ENCODE data around the gene IL32. TPM values are rescaled to one million over a fixed set of nuclear protein-coding genes. Genes with fewer than 3 reads are reported as not detected.

Gene IL32
- total and polyA plus RNA-seq, 9 of the 15 experiments (the other 6 are each of a cell fraction or from before 2014, with no cell fraction given): 0.21 to 2.2 (median 0.37) TPM; not detected in 3

GRCh38 chr16:3020604-3021448 is 44.6 kb upstream of the IL32 start (continued):
- TF ChIP-seq ZNF592 (IDR thresholded peaks at IDR 0.05): no peak; the same call in 1 of the 2 replicates
- 0 out of 2 replicates have a peak, but pooled peaks have one; percentile 18 for TF ChIP-seq BCOR (IDR thresholded peaks at IDR 0.05)
- no peak for TF ChIP-seq TAF1 (IDR thresholded peaks at IDR 0.05; ENCODE audit: control insufficient read depth, extremely low read depth, insufficient read depth, low read length, severe bottlenecking)
- TF ChIP-seq ZNF124 (CRISPR knock-in tag; IDR thresholded peaks at IDR 0.05): no peak
- TF ChIP-seq SRSF1 (IDR thresholded peaks at IDR 0.05; ENCODE audit: low read depth, low read length): no peak
- TF ChIP-seq ZBTB17 (CRISPR knock-in tag; IDR thresholded peaks at IDR 0.05): 0 out of 2 replicates have a peak, but pooled peaks have one; percentile 4
- no peak for TF ChIP-seq SNIP1 (IDR thresholded peaks at IDR 0.05; ENCODE audit: low read depth)
- no peak for TF ChIP-seq LCOR (CRISPR knock-in tag; IDR thresholded peaks at IDR 0.05)
- no peak for TF ChIP-seq ZNF586 (CRISPR knock-in tag; conservative IDR thresholded peaks at IDR 0.05)
- peak; percentile 20; the same call in 1 of the 2 replicates for TF ChIP-seq RB1 (IDR thresholded peaks at IDR 0.05; ENCODE audit: low read depth)
- TF ChIP-seq SLC30A9 (CRISPR knock-in tag; IDR thresholded peaks at IDR 0.05): no peak
- no peak for TF ChIP-seq ZNF76 (CRISPR knock-in tag; IDR thresholded peaks at IDR 0.05; ENCODE audit: borderline replicate concordance)
- no peak for TF ChIP-seq ZNF655 (CRISPR knock-in tag; IDR thresholded peaks at IDR 0.05)
- TF ChIP-seq EWSR1 (IDR thresholded peaks at IDR 0.05; ENCODE audit: borderline replicate concordance, low read depth, partially characterized antibody): no peak
- no peak for TF ChIP-seq DMBX1 (CRISPR knock-in tag; IDR thresholded peaks at IDR 0.05; ENCODE audit: borderline replicate concordance)
- TF ChIP-seq PHF20 (IDR thresholded peaks at IDR 0.05; ENCODE audit: partially characterized antibody): no peak
- no peak for TF ChIP-seq MCM7 (IDR thresholded peaks at IDR 0.05)
- no peak for TF ChIP-seq ZNF224 (CRISPR knock-in tag; IDR thresholded peaks at IDR 0.05)
- no peak for TF ChIP-seq USF1 (CRISPR knock-in tag; IDR thresholded peaks at IDR 0.05)
- TF ChIP-seq E2F6 (IDR thresholded peaks at IDR 0.05; ENCODE audit: borderline replicate concordance in 1 of 2, extremely low read depth in 1 of 2, insufficient read depth in 1 of 2, insufficient read length in 1 of 2, low read depth in 1 of 2, low read length in 1 of 2, poor library complexity in 1 of 2, severe bottlenecking in 1 of 2): no peak
- TF ChIP-seq FOXJ2 (tag; IDR thresholded peaks at IDR 0.05): no peak
